GM23248 (cell line): ENCODE data around the gene LRMDA.

Source experiments
- EZH2 ChIP-seq: fragments of 200-600 bp; sonication (generic); IDR thresholded peaks from 2 replicates; pipeline ENCODE4 v1.6.1; 2018; ENCODE audit warnings: antibody characterized with exemption, mild to moderate bottlenecking; ENCODE audit not compliant: insufficient read depth, poor library complexity, severe bottlenecking
- EZH2phosphoT487 ChIP-seq: fragments of 200-600 bp; sonication (generic); IDR thresholded peaks from 2 replicates; pipeline ENCODE4 v1.6.1; 2018; ENCODE audit warnings: antibody characterized with exemption, moderate library complexity, mild to moderate bottlenecking, low read depth; ENCODE audit not compliant: insufficient read depth

DNA sequence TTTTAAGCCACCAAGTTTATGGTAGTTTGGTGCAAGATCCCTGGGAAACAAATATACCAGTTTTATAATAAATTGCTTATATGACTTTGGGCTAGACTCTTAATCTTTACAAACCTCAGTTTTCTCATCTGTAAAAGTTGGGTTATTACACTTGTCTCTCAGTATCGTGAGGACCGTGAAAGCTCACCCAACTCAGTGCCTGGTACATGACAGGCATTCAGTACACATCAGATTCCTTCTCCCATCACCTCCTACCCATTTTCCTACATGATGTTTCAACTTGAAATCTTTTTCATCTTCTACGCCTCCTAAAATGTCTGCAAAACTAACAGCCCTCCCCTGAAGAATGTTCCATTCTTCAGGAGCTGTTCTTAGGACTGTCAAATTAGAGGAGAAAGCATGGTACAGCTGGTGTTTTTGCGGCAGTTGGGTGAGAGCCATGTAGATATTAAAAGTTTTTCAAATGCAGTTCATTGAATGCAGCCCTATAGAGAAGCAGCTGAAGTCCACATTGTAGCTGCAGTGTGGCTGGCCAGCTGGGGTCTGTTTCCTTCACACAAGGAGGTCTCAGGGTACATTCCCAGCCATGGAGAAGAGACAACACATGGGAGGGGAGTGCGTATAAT, 812.8 kb downstream of the LRMDA start:
- TF ChIP-seq EZH2 (no peak), EZH2phosphoT487 (no peak)
